Adrenal gland (tissue), 5 donors: Measurements from ENCODE around the gene MSRB1.

ENCODE experiments used
- CTCF ChIP-seq, 6 experiments: fragments of 450-650 bp in 4 of 6; fragments of 200-600 bp in 2 of 6; sonication (generic) in 1 of 6; IDR thresholded peaks; 1 replicate in 5 of 6; 2 replicates in 1 of 6; pipeline versions ENCODE4 v1.5.1 to v1.8.0; 2016 to 2021; ENCODE audit warnings: antibody characterized with exemption in 6 of 6, mild to moderate bottlenecking in 2 of 6, moderate library complexity in 1 of 6
- POLR2A ChIP-seq, 2 donors: fragments of 450-650 bp; IDR thresholded peaks; one replicate each; pipeline ENCODE4 v1.6.1; 2017; ENCODE audit warnings: antibody characterized with exemption in 2 of 2, mild to moderate bottlenecking in 2 of 2, moderate library complexity in 1 of 2
- donor health status: DM: no; HTN: no; CAD: no.

- no peak for TF ChIP-seq CTCF (IDR thresholded peaks at IDR 0.05)
- TF ChIP-seq POLR2A (IDR thresholded peaks at IDR 0.05), result no peak
Observed at GRCh38 chr16:1978476-1979120, 35.6 kb upstream of the MSRB1 start.
